Esophagus squamous epithelium (tissue), 5 donors: ENCODE results near the gene MRPL48. TPM values are rescaled to one million over a fixed set of nuclear protein-coding genes. Genes with fewer than 3 reads are reported as not detected.
"Not testable (repeated sequence)": the region's sequence is repeated elsewhere in the genome, so short reads cannot be mapped to it uniquely, and the experiment has no call there.

ENCODE experiments used
- DNase-seq: peaks from one replicate; lab custom pipeline; 2025; lab: John Stamatoyannopoulos, UW
- H3K27ac ChIP-seq, 4 donors: fragments of 200-600 bp; sonication (generic); one replicate each; pipeline ENCODE4 v1.5.1; 2016 to 2019; ENCODE audit warnings: mild to moderate bottlenecking in 1 of 4
- H3K27me3 ChIP-seq, 4 donors: fragments of 200-600 bp; sonication (generic); 1 replicate in 3 of 4; 2 replicates in 1 of 4; pipeline versions ENCODE4 v1.5.1 to v1.6.0; 2017 to 2021; ENCODE audit warnings: antibody characterized with exemption in 1 of 4
- H3K36me3 ChIP-seq, 3 donors: fragments of 200-600 bp; sonication (generic); one replicate each; pipeline ENCODE4 v1.5.1; 2016 to 2019
- H3K4me1 ChIP-seq, 3 donors: fragments of 200-600 bp; sonication (generic); one replicate each; pipeline ENCODE4 v1.5.1; 2017 to 2019
- H3K4me3 ChIP-seq, 4 donors: fragments of 200-600 bp; sonication (generic); 1 replicate in 3 of 4; 2 replicates in 1 of 4; pipeline ENCODE4 v1.5.1; 2016 to 2019; ENCODE audit warnings: mild to moderate bottlenecking in 2 of 4, moderate library complexity in 1 of 4
- H3K9me3 ChIP-seq, 3 donors: fragments of 200-600 bp; sonication (generic); one replicate each; pipeline ENCODE4 v1.5.1; 2016 to 2019
- POLR2A ChIP-seq, 4 donors: fragments of 450-650 bp; IDR thresholded peaks; one replicate each; pipeline ENCODE4 v1.6.1; 2017; ENCODE audit warnings: antibody characterized with exemption in 4 of 4, mild to moderate bottlenecking in 4 of 4, moderate library complexity in 3 of 4
- WGBS, 2 donors: methylation state at CpG; one replicate each; pipeline ENCODE4 v1.1.5; 2018; 5-methylcytosine and 5-hydroxymethylcytosine counted together
- intact Hi-C: fragments of 100-400 bp; cut with DNase I; formaldehyde crosslinking; loops from one replicate; pipeline ENCODE4 v1.15.0; 2022
- total RNA-seq, 4 donors: library from RNA; depleted of rRNA; stranded (reverse); fragments of >200 nt; gene quantifications; one replicate each; pipeline ENCODE4 v1.1.0, GENCODE V29; 2016
- TF ChIP-seq, protein P1 (sequence below), 6 experiments: fragments of 450-650 bp in 4 of 6; fragments of 200-600 bp in 2 of 6; sonication (generic) in 2 of 6; IDR thresholded peaks; one replicate each; pipeline ENCODE4 v1.5.1; 2016 to 2019; ENCODE audit warnings: antibody characterized with exemption in 6 of 6, mild to moderate bottlenecking in 4 of 6, moderate library complexity in 4 of 6
- donor health status: DM: yes; HTN: yes; CAD: no.

The MRPL48 gene
- total RNA-seq, 4 donors from 2014 or later: 9.2 to 23.5 (median 18.8) TPM

DNA sequence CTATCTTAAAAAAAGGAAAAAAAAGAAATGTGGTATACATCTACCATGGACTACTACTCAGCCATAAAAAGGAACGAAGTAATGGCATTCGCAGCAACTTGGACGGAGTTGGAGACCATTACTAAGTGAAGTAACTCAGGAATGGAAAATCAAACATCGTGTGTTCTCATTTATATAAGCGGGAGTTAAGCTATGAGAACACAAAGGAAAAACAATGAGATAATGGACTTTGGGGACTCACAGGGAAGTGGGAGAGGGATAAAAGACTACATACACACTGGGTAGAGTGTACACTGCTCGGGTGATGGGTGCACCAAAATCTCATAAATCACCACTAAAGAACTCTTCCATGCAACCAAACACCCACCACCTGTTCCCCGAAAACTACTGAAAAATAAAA, 38.6 kb upstream of the MRPL48 start:
- Histone ChIP-seq H3K9me3 (no peaks in the 10 kb centered on the region), H3K27ac (no peak overlapping the region), H3K4me1 (peaks cover 0 to 46% (median 4%) of the 10 kb centered on the region in 3 donors), H3K4me3 (no peak overlapping the region), H3K36me3 (peaks cover 0 to 12% (median 0%) of the 10 kb centered on the region in 3 donors), H3K27me3 (no peaks in the 10 kb centered on the region)
- WGBS, 2 donors: 89 to 92% methylated on average over 7 of the region's 7 CpGs
- no peak for DNase-seq
- intact Hi-C loops: no loop called here
- TF ChIP-seq, protein P1, sequence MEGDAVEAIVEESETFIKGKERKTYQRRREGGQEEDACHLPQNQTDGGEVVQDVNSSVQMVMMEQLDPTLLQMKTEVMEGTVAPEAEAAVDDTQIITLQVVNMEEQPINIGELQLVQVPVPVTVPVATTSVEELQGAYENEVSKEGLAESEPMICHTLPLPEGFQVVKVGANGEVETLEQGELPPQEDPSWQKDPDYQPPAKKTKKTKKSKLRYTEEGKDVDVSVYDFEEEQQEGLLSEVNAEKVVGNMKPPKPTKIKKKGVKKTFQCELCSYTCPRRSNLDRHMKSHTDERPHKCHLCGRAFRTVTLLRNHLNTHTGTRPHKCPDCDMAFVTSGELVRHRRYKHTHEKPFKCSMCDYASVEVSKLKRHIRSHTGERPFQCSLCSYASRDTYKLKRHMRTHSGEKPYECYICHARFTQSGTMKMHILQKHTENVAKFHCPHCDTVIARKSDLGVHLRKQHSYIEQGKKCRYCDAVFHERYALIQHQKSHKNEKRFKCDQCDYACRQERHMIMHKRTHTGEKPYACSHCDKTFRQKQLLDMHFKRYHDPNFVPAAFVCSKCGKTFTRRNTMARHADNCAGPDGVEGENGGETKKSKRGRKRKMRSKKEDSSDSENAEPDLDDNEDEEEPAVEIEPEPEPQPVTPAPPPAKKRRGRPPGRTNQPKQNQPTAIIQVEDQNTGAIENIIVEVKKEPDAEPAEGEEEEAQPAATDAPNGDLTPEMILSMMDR (IDR thresholded peaks at IDR 0.05): no peak
- no peak for TF ChIP-seq POLR2A (IDR thresholded peaks at IDR 0.05)

DNA sequence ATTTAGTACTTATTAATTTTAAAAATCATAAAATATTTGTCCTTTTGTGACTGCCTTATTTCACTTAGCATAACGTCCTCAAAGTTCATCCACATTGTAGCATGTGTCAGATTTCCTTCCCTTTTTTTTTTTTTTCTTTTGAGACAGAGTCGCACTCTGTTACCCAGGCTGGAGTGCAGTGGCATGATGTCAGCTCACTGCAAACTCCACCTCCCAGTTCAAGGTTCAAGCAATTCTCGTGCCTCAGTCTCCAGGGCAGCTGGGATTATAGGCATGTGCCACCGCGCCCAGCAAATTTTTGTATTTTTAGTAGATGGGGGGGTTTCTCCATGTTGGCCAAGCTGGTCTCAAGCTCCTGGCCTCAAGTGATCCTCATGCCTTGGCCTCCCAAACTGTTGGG, 37.4 kb upstream of the MRPL48 start:
- Histone ChIP-seq H3K4me3 (no peak overlapping the region), H3K27ac (no peak overlapping the region), H3K4me1 (peaks cover 0 to 46% (median 4%) of the 10 kb centered on the region in 3 donors), H3K36me3 (peaks cover 0 to 12% (median 0%) of the 10 kb centered on the region in 3 donors), H3K27me3 (no peaks in the 10 kb centered on the region), H3K9me3 (no peaks in the 10 kb centered on the region)
- intact Hi-C loops: no loop called here
- WGBS, 2 donors: 66 to 73% methylated on average over 5 of the region's 5 CpGs
- DNase-seq: no peak
- no peak for TF ChIP-seq POLR2A (IDR thresholded peaks at IDR 0.05)
- TF ChIP-seq, protein P1 (IDR thresholded peaks at IDR 0.05): no peak

DNA sequence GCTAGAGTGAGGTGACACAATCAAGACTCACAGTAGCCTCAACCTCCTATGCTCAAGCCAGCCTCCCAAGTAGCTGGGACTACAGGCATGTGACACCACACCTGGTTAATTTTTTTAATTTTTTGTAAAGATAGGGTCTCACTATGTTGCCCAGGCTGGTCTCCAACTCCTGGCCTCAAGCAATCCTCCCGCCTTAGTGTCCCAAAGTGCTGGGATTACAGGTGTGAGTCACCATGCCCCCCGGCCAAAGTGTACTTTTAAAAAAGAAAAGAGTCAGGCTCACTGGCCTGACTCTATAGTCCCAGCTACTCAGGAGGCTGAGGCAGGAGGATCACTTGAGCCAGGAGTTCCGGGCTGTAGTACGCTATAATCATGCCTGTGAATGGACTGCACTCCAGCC, 36.8 kb upstream of the MRPL48 start:
- H3K4me3 ChIP-seq, H3K9me3 ChIP-seq, intact Hi-C loops, H3K27me3 ChIP-seq, DNase-seq, H3K27ac ChIP-seq: not testable (repeated sequence)
- peaks cover 0 to 47% (median 4%) of the 10 kb centered on the region in 3 donors for H3K4me1 ChIP-seq
- peaks cover 0 to 12% (median 0%) of the 10 kb centered on the region in 3 donors for H3K36me3 ChIP-seq
- WGBS, 2 donors: 87 to 89% methylated on average over 3 of the region's 4 CpGs

DNA sequence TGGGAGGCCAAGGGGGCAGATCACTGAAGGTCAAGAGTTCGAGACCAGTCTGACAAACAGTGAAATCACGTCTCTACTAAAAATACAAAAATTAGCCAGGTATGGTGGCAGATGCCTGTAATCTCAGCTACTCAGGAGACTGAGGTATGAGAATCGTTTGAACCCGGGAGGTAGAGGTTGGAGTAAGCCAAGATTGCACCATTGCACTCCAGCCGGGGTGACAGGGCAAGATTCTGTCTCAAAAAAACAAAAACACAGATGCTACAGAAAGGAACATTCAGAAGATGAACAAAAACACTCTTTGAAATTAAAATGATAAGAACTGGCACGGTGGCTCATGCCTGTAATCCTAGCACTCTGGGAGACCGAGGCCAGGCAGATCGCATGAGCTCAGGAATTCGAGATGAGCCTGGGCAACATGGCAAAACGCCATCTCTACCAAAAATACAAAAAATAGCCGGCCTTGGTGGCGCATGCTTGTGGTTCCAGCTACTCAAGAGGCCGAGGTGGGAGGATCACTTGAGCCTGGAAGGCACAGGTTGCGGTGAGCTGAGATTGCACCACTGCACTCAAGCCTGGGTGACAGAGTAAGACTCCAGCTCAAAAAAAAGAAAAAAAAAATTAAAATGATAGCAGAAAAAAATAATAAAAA, 35.3 kb upstream of the MRPL48 start:
- intact Hi-C loops: no loop called here
- 90% methylated on average over 14 of the region's 14 CpGs for WGBS, 2 donors
- DNase-seq: no peak
- Histone ChIP-seq H3K4me3 (no peak overlapping the region), H3K27ac (no peak overlapping the region), H3K27me3 (no peaks in the 10 kb centered on the region), H3K36me3 (peaks cover 0 to 12% (median 0%) of the 10 kb centered on the region in 3 donors), H3K4me1 (peaks cover 0 to 53% (median 8%) of the 10 kb centered on the region in 3 donors), H3K9me3 (no peaks in the 10 kb centered on the region)
- no peak for TF ChIP-seq POLR2A (IDR thresholded peaks at IDR 0.05)
- TF ChIP-seq, protein P1 (IDR thresholded peaks at IDR 0.05): no peak

DNA sequence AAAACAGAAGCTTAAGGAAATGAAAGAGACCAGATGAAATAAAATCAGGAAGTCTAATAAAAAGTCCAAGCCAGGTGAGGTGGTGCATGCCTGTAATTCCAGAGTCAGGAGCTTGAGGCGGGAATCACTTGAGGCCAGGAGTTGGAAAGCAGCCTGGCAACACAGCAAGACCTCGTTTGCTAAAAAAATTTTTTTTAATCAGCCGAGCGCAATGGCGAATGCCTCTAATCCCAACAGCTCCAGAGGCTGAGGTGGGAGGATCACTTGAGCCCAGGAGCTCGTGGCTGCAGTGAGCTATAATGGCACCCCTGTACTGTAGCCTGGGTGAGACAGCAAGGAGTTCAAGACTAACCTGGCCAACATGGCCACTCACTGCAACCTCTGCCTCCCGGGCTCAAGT, 34.8 kb upstream of the MRPL48 start:
- WGBS, 2 donors: 76 to 77% methylated on average over 6 to 7 of the region's 7 CpGs
- no peak for DNase-seq
- no peak for TF ChIP-seq POLR2A (IDR thresholded peaks at IDR 0.05)
- TF ChIP-seq, protein P1 (IDR thresholded peaks at IDR 0.05): no peak
- no peak overlapping the region for H3K27ac ChIP-seq
- no peaks in the 10 kb centered on the region for H3K9me3 ChIP-seq
- no peak overlapping the region for H3K4me3 ChIP-seq
- peaks cover 0 to 12% (median 0%) of the 10 kb centered on the region in 3 donors for H3K36me3 ChIP-seq
- peaks cover 0 to 59% (median 11%) of the 10 kb centered on the region in 3 donors for H3K4me1 ChIP-seq
- no peaks in the 10 kb centered on the region for H3K27me3 ChIP-seq
- intact Hi-C loops: no loop called here
